HEK293 (cell line): ENCODE results near the gene CRIM1.

Experiments used
- CTCF ChIA-PET: fragments of 350-600 bp; formaldehyde crosslinking; extraction: SDS; loops from one replicate; lab custom pipeline; 2021; ENCODE audit warnings: antibody characterized with exemption; lab: Yijun Ruan, JAX
- POLR2A ChIA-PET: fragments of 300-600 bp; formaldehyde crosslinking; extraction: SDS; loops from one replicate; lab custom pipeline; 2020; ENCODE audit warnings: antibody characterized with exemption, inconsistent platforms; lab: Yijun Ruan, JAX
- H3K27ac ChIP-seq: fragments of 200-500 bp; sonication (Bioruptor generic); 2 replicates; pipeline ENCODE4 v1.5.1; 2014; ENCODE audit warnings: low read depth, low read length, control low read depth, inconsistent platforms; ENCODE audit errors: extremely low read depth
- H3K36me3 ChIP-seq, 2 experiments: fragments of 200-500 bp in 1 of 2; sonication (Bioruptor generic) in 1 of 2; 1 replicate in 1 of 2; 2 replicates in 1 of 2; pipeline ENCODE4 v1.5.1; 2014 to 2017; ENCODE audit warnings: inconsistent platforms in 2 of 2, low read length in 2 of 2; ENCODE audit not compliant: control insufficient read depth in 2 of 2, insufficient read depth in 1 of 2
- H3K4me1 ChIP-seq: fragments of 200-500 bp; sonication (Bioruptor generic); 2 replicates; pipeline ENCODE4 v1.5.1; 2014; ENCODE audit warnings: mild to moderate bottlenecking, low read length, inconsistent platforms; ENCODE audit not compliant: control insufficient read depth, insufficient read depth
- H3K4me3 ChIP-seq: 2 replicates; pipeline ENCODE4 v1.5.1; 2011; ENCODE audit warnings: low read depth, mild to moderate bottlenecking, control low read depth, low read length, moderate library complexity
- H3K9me3 ChIP-seq: fragments of 200-500 bp; sonication (Bioruptor generic); 2 replicates; pipeline ENCODE4 v1.5.1; 2014; ENCODE audit warnings: low read depth, low read length, inconsistent platforms; ENCODE audit not compliant: control insufficient read depth, insufficient read depth
- KLF10 ChIP-seq: fragments of 450-650 bp; IDR thresholded peaks from 2 replicates; pipeline ENCODE4 v1.5.1; 2018; ENCODE audit warnings: missing biosample characterization, mild to moderate bottlenecking, missing genetic modification characterization
- KLF7 ChIP-seq: fragments of 450-650 bp; formaldehyde crosslinking; IDR thresholded peaks from 2 replicates; pipeline ENCODE4 v1.5.1; 2016; ENCODE audit warnings: missing biosample characterization, missing genetic modification characterization, borderline replicate concordance
- OVOL3 ChIP-seq: fragments of 450-650 bp; formaldehyde crosslinking; IDR thresholded peaks from 2 replicates; pipeline ENCODE4 v1.5.1; 2016; ENCODE audit warnings: missing biosample characterization, missing genetic modification characterization
- SP2 ChIP-seq: fragments of 450-650 bp; formaldehyde crosslinking; IDR thresholded peaks from 2 replicates; pipeline ENCODE4 v1.5.1; 2016; ENCODE audit warnings: missing biosample characterization, missing genetic modification characterization
- ZBTB1 ChIP-seq: fragments of 450-650 bp; formaldehyde crosslinking; IDR thresholded peaks from 2 replicates; pipeline ENCODE4 v1.5.1; 2016; ENCODE audit warnings: missing biosample characterization, missing genetic modification characterization
- ZBTB7A ChIP-seq: fragments of 450-650 bp; formaldehyde crosslinking; IDR thresholded peaks from 2 replicates; pipeline ENCODE4 v1.5.1; 2016; ENCODE audit warnings: low read depth, missing biosample characterization, missing genetic modification characterization
- ZBTB8A ChIP-seq: fragments of 450-650 bp; formaldehyde crosslinking; IDR thresholded peaks from 2 replicates; pipeline ENCODE4 v1.5.1; 2016; ENCODE audit warnings: missing biosample characterization, missing genetic modification characterization
- ZNF132 ChIP-seq: fragments of 450-650 bp; formaldehyde crosslinking; IDR thresholded peaks from 2 replicates; pipeline ENCODE4 v1.5.1; 2017; ENCODE audit warnings: missing biosample characterization, missing genetic modification characterization, borderline replicate concordance
- ZNF184 ChIP-seq: fragments of 450-650 bp; IDR thresholded peaks from 2 replicates; pipeline ENCODE4 v1.5.1; 2018; ENCODE audit warnings: missing biosample characterization, mild to moderate bottlenecking, missing genetic modification characterization
- ZNF2 ChIP-seq: fragments of 450-650 bp; formaldehyde crosslinking; IDR thresholded peaks from 2 replicates; pipeline ENCODE4 v1.5.1; 2016; ENCODE audit warnings: missing biosample characterization, missing genetic modification characterization
- ZNF292 ChIP-seq: fragments of 450-650 bp; formaldehyde crosslinking; IDR thresholded peaks from 2 replicates; pipeline ENCODE4 v1.5.1; 2016; ENCODE audit warnings: low read depth, missing biosample characterization, missing genetic modification characterization, borderline replicate concordance
- ZNF302 ChIP-seq: fragments of 450-650 bp; formaldehyde crosslinking; IDR thresholded peaks from 2 replicates; pipeline ENCODE4 v1.5.1; 2016; ENCODE audit warnings: missing biosample characterization, missing genetic modification characterization, low read depth
- ZNF324 ChIP-seq: fragments of 450-650 bp; formaldehyde crosslinking; IDR thresholded peaks from 2 replicates; pipeline ENCODE4 v1.5.1; 2016; ENCODE audit warnings: missing biosample characterization, missing genetic modification characterization
- ZNF394 ChIP-seq: fragments of 450-650 bp; formaldehyde crosslinking; IDR thresholded peaks from 2 replicates; pipeline ENCODE4 v1.5.1; 2016; ENCODE audit warnings: missing biosample characterization, missing genetic modification characterization, mild to moderate bottlenecking, moderate library complexity, borderline replicate concordance
- ZNF433 ChIP-seq: fragments of 450-650 bp; formaldehyde crosslinking; IDR thresholded peaks from 2 replicates; pipeline ENCODE4 v1.5.1; 2016; ENCODE audit warnings: missing biosample characterization, missing genetic modification characterization, low read depth
- ZNF48 ChIP-seq: fragments of 450-650 bp; formaldehyde crosslinking; IDR thresholded peaks from 2 replicates; pipeline ENCODE4 v1.5.1; 2016; ENCODE audit warnings: missing biosample characterization, missing genetic modification characterization
- ZNF510 ChIP-seq: fragments of 450-650 bp; formaldehyde crosslinking; IDR thresholded peaks from 2 replicates; pipeline ENCODE4 v1.5.1; 2018; ENCODE audit warnings: mild to moderate bottlenecking, missing genetic modification characterization, missing biosample characterization; ENCODE audit not compliant: insufficient replicate concordance
- ZNF558 ChIP-seq: fragments of 450-650 bp; formaldehyde crosslinking; IDR thresholded peaks from 2 replicates; pipeline ENCODE4 v1.5.1; 2016; ENCODE audit warnings: missing biosample characterization, missing genetic modification characterization
- ZNF561 ChIP-seq: fragments of 450-650 bp; IDR thresholded peaks from 2 replicates; pipeline ENCODE4 v1.5.1; 2018; ENCODE audit warnings: missing biosample characterization, missing genetic modification characterization, borderline replicate concordance
- ZNF707 ChIP-seq: fragments of 450-650 bp; formaldehyde crosslinking; IDR thresholded peaks from 2 replicates; pipeline ENCODE4 v1.5.1; 2016; ENCODE audit warnings: missing biosample characterization, missing genetic modification characterization
- ZNF76 ChIP-seq: fragments of 450-650 bp; formaldehyde crosslinking; IDR thresholded peaks from 2 replicates; pipeline ENCODE4; 2016; ENCODE audit warnings: low read depth, missing biosample characterization, missing genetic modification characterization, borderline replicate concordance
- TF ChIP-seq, protein P1 (sequence below): fragments of 450-650 bp; formaldehyde crosslinking; IDR thresholded peaks from 2 replicates; pipeline ENCODE4 v1.5.1; 2016; ENCODE audit warnings: missing biosample characterization, missing genetic modification characterization, borderline replicate concordance
- TF ChIP-seq, protein P2 (sequence below): fragments of 450-650 bp; formaldehyde crosslinking; IDR thresholded peaks from 2 replicates; pipeline ENCODE4 v1.5.1; 2016; ENCODE audit warnings: missing biosample characterization, missing genetic modification characterization
- TF ChIP-seq, protein P3 (sequence below): fragments of 450-650 bp; formaldehyde crosslinking; IDR thresholded peaks from 2 replicates; pipeline ENCODE4 v1.5.1; 2016; ENCODE audit warnings: missing biosample characterization, missing genetic modification characterization
- TF ChIP-seq, protein P4 (sequence below): fragments of 450-650 bp; IDR thresholded peaks from 2 replicates; pipeline ENCODE4 v1.5.1; 2018; ENCODE audit warnings: missing biosample characterization, mild to moderate bottlenecking, missing genetic modification characterization
- TF ChIP-seq, protein P5 (sequence below): fragments of 450-650 bp; formaldehyde crosslinking; IDR thresholded peaks from 2 replicates; pipeline ENCODE4 v1.5.1; 2017; ENCODE audit warnings: missing biosample characterization, missing genetic modification characterization

Gene CRIM1

DNA sequence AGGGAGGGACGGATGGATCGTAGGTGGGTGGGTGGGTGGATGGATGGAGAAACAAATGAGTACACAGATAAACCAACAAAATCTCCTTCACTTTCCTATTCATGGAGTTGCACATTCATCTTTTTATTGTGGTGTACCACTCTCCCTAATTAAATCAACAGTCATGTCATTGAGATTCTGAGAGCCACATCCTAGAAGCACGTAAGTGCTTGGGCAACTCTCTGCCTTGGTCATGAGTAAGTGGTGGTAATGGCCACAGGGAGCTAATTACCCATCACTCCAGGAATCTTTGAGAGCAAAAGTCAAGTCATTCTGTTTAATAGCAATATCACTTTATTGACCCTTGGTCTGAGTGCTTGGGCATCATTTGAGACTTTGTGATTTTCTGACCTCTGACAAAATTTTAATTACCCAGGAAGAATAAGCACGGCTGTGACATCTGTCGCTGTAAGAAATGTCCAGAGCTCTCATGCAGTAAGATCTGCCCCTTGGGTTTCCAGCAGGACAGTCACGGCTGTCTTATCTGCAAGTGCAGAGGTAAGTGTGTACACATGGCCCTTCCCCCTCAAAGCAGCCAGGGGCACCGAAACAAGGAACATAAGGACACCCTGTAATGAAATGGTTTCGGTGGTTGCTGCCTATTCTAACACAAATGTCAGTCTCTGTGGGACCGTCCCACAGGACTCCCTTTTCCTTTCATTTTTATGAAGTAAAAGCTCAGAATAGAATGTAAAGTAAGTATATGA lies 156.5 kb downstream of the CRIM1 start (continued):
- TF ChIP-seq, protein P1, sequence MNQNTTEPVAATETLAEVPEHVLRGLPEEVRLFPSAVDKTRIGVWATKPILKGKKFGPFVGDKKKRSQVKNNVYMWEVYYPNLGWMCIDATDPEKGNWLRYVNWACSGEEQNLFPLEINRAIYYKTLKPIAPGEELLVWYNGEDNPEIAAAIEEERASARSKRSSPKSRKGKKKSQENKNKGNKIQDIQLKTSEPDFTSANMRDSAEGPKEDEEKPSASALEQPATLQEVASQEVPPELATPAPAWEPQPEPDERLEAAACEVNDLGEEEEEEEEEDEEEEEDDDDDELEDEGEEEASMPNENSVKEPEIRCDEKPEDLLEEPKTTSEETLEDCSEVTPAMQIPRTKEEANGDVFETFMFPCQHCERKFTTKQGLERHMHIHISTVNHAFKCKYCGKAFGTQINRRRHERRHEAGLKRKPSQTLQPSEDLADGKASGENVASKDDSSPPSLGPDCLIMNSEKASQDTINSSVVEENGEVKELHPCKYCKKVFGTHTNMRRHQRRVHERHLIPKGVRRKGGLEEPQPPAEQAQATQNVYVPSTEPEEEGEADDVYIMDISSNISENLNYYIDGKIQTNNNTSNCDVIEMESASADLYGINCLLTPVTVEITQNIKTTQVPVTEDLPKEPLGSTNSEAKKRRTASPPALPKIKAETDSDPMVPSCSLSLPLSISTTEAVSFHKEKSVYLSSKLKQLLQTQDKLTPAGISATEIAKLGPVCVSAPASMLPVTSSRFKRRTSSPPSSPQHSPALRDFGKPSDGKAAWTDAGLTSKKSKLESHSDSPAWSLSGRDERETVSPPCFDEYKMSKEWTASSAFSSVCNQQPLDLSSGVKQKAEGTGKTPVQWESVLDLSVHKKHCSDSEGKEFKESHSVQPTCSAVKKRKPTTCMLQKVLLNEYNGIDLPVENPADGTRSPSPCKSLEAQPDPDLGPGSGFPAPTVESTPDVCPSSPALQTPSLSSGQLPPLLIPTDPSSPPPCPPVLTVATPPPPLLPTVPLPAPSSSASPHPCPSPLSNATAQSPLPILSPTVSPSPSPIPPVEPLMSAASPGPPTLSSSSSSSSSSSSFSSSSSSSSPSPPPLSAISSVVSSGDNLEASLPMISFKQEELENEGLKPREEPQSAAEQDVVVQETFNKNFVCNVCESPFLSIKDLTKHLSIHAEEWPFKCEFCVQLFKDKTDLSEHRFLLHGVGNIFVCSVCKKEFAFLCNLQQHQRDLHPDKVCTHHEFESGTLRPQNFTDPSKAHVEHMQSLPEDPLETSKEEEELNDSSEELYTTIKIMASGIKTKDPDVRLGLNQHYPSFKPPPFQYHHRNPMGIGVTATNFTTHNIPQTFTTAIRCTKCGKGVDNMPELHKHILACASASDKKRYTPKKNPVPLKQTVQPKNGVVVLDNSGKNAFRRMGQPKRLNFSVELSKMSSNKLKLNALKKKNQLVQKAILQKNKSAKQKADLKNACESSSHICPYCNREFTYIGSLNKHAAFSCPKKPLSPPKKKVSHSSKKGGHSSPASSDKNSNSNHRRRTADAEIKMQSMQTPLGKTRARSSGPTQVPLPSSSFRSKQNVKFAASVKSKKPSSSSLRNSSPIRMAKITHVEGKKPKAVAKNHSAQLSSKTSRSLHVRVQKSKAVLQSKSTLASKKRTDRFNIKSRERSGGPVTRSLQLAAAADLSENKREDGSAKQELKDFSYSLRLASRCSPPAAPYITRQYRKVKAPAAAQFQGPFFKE: no peak
- TF ChIP-seq ZNF302 (tag by site-specific recombination) (no peak), ZNF510 (tag by site-specific recombination) (no peak), ZBTB1 (tag by site-specific recombination) (no peak), KLF10 (no peak), ZNF76 (no peak), ZNF132 (tag by site-specific recombination) (no peak), OVOL3 (tag by site-specific recombination) (no peak), ZNF558 (tag by site-specific recombination) (no peak), ZNF48 (tag by site-specific recombination) (no peak), KLF7 (tag by site-specific recombination) (no peak)
- TF ChIP-seq, protein P2, sequence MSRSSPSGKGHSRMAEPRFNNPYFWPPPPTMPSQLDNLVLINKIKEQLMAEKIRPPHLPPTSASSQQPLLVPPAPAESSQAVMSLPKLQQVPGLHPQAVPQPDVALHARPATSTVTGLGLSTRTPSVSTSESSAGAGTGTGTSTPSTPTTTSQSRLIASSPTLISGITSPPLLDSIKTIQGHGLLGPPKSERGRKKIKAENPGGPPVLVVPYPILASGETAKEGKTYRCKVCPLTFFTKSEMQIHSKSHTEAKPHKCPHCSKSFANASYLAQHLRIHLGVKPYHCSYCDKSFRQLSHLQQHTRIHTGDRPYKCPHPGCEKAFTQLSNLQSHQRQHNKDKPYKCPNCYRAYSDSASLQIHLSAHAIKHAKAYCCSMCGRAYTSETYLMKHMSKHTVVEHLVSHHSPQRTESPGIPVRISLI: no peak
- TF ChIP-seq, all 188 proteins: peak for 0

DNA sequence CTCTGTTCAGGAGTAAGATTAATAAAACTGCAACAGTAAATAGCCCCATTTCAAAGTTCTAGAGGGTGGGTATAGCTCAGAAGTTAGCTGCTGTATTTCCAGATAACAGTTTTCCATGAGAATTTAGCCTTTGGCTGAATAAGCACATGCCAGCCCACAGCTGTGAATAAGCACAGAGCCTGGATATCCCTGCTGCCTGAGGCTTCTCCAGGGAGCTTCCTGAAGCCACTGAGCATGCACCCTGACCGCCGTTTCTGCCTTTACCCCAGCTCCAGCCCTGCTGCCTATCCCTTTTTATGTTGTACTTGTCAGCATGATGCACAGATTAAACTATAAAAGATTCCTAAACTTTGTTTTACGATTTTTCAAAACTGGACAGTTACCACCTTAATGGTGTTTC lies 157.1 kb downstream of the CRIM1 start:
- H3K9me3 ChIP-seq: no peaks in the 10 kb centered on the region
- ChIA-PET POLR2A (no interaction called here), CTCF (interaction anchor here (1.1 kb wide), 1 partner anchor 160 kb away, joined by 3 read pairs; no protein-coding TSS in a partner anchor)
- no peak overlapping the region for H3K4me3 ChIP-seq
- no peaks in the 10 kb centered on the region for H3K4me1 ChIP-seq
- no peak overlapping the region for H3K27ac ChIP-seq
- peaks cover 2 to 69% of the 10 kb centered on the region in 2 experiments for H3K36me3 ChIP-seq
- no peak for TF ChIP-seq ZNF292
- TF ChIP-seq ZNF394 (tag by site-specific recombination): no peak
- TF ChIP-seq ZNF433 (tag by site-specific recombination): no peak
- TF ChIP-seq ZBTB8A (tag by site-specific recombination): no peak
- TF ChIP-seq ZNF324 (tag by site-specific recombination): no peak
- TF ChIP-seq, protein P3, sequence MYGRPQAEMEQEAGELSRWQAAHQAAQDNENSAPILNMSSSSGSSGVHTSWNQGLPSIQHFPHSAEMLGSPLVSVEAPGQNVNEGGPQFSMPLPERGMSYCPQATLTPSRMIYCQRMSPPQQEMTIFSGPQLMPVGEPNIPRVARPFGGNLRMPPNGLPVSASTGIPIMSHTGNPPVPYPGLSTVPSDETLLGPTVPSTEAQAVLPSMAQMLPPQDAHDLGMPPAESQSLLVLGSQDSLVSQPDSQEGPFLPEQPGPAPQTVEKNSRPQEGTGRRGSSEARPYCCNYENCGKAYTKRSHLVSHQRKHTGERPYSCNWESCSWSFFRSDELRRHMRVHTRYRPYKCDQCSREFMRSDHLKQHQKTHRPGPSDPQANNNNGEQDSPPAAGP (tag by site-specific recombination): no peak
- TF ChIP-seq ZBTB7A (tag by site-specific recombination): no peak
- no peak for TF ChIP-seq SP2
- TF ChIP-seq, protein P4, sequence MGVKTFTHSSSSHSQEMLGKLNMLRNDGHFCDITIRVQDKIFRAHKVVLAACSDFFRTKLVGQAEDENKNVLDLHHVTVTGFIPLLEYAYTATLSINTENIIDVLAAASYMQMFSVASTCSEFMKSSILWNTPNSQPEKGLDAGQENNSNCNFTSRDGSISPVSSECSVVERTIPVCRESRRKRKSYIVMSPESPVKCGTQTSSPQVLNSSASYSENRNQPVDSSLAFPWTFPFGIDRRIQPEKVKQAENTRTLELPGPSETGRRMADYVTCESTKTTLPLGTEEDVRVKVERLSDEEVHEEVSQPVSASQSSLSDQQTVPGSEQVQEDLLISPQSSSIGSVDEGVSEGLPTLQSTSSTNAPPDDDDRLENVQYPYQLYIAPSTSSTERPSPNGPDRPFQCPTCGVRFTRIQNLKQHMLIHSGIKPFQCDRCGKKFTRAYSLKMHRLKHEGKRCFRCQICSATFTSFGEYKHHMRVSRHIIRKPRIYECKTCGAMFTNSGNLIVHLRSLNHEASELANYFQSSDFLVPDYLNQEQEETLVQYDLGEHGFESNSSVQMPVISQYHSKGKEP: no peak
- no peak for TF ChIP-seq ZNF2 (tag by site-specific recombination)
- TF ChIP-seq, protein P5, sequence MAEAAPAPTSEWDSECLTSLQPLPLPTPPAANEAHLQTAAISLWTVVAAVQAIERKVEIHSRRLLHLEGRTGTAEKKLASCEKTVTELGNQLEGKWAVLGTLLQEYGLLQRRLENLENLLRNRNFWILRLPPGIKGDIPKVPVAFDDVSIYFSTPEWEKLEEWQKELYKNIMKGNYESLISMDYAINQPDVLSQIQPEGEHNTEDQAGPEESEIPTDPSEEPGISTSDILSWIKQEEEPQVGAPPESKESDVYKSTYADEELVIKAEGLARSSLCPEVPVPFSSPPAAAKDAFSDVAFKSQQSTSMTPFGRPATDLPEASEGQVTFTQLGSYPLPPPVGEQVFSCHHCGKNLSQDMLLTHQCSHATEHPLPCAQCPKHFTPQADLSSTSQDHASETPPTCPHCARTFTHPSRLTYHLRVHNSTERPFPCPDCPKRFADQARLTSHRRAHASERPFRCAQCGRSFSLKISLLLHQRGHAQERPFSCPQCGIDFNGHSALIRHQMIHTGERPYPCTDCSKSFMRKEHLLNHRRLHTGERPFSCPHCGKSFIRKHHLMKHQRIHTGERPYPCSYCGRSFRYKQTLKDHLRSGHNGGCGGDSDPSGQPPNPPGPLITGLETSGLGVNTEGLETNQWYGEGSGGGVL (tag by site-specific recombination): no peak
- TF ChIP-seq ZNF707 (tag by site-specific recombination): no peak
- no peak for TF ChIP-seq ZNF561
- TF ChIP-seq ZNF184: no peak
